ENCODE data around the gene HELLS.

Gene HELLS

DNA sequence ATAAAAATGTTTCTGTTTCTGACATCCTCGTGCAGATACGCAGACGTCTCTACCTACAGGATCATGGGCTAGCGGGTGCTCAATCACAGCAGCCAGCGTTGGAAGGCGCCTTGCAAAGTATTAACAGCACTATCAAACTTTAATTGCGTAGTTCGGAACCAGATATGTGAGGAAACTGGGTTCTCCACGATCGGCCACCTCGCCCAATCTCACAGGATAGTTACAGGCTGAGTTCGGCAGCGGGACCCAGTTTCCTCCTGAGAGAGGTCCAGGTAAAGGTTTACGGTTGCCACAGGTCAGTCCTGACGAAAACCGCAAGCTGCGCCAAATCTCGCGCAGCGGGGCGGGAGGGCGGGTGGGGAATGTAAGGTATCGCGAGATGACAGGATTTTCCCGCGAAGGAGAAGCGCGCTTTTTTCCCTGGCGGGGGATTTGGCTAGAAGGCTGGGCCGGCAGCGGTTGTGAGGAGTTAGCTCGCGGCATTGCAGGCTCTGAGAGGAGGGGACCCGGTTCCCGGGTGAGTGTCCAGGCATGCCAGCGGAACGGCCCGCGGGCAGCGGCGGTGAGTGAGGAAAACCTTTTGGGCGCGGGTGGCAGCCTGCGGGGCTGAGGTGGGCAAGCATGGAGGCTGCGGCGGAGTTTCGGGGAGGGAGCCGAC is at the start of gene HELLS:
Gene HELLS (plus strand): TSS at position 398 of the 658 bp plus-strand sequence. CDS start 134 bp downstream, at position 532.
- TF ChIP-seq CTCF (conservative IDR thresholded peaks at IDR 0.05; ENCODE audit: low read depth, low read length) = no peak
- H3K4me3 ChIP-seq (ENCODE audit: low read length) = peak within 1 kb of the TSS; percentile 79
- DNase-seq (ENCODE audit: low read depth) = peak; percentile 45

- TF ChIP-seq CTCF (conservative IDR thresholded peaks at IDR 0.05; ENCODE audit: low read depth, low read length) = no peak
- H3K4me3 ChIP-seq (ENCODE audit: low read length) = no peak overlapping the region
- DNase-seq (ENCODE audit: low read depth) = no peak
Measured at GRCh38 chr10:94496010-94496409, 49.6 kb upstream of the HELLS start.

DNA sequence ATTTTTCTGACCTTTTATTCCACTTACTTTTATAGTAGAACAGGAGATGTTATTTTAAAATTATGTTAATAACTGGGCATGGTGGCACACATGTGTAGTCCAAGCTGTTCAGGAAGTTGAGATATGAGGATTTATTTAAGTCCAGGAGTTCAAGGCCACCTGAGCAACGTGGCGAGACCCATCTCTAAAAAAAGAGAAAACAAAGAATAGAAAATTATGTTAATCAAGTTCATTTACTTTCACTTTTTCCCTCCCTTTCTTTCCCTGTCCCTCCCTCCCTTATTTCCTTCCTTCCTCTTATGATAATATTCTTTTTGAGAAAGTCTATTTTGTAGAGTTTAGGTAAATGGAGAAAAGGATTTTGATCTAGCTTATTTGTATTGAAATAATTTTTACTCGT is 48.9 kb upstream of the HELLS start:
- no peak for DNase-seq (ENCODE audit: low read depth)
- no peak overlapping the region for H3K4me3 ChIP-seq (ENCODE audit: low read length)
- TF ChIP-seq CTCF (conservative IDR thresholded peaks at IDR 0.05; ENCODE audit: low read depth, low read length) = no peak

DNA sequence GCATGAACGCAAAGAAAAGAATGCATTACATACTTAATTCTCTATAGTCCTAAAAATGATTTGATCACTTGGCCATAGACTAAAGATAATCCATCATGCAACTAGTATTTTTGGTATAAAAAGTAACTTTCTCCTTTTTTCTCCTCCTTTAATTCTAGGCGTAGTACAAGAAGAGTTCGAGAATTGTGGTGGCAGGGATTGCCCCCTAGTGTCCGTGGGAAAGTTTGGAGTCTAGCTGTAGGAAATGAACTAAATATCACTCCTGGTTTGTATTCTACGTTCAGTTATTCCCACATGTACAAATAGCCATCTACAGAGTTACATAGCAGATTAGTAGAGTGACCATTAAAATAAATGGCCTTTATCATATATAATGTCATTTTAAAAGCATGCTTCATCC is 45.5 kb upstream of the HELLS start:
- H3K4me3 ChIP-seq (ENCODE audit: low read length) = no peak overlapping the region
- TF ChIP-seq CTCF (conservative IDR thresholded peaks at IDR 0.05; ENCODE audit: low read depth, low read length) = peak; percentile 68
- DNase-seq (ENCODE audit: low read depth) = no peak

DNA sequence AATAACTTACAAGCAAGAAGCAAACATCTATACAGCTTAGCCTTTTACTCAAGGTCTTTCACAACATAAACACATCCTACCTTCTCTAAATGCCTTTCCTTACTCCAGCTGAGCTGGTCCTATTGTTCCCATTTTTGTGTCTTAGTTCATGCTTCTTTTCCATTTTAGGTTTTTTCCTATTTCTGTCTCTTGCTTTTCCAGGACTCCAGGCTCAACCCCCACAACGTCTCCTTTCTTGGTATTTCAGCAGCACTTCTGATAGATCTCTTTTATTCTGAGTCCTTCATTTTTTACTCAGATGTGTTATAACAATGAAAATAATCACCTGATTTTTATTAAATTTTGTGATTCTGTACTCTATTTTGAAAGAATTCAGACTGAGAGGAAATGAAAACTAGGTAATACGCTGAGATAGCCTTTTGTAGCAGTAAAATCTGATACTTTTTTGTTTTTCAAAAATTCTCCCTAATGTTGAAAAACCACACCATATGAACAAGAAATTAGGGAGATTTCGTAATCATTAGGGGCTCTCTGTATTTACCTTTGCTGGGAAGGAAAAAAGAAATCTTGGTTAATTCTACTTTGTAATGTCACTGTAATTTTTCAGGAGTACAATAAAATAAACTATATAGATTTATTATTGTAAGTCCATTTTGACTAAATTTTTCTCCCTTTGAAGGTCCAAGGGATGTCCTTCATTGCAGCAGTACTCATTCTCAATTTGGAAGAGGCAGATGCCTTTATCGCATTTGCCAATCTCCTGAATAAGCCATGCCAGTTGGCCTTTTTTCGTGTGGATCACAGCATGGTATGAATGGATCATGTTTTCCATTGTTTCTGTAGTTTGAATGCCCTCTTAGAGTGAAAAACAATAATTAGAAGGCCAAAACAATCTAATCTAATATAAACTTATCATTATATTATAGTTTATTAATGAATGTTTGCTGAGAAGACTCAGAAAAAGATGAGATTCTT is 24.0 kb upstream of the HELLS start:
- H3K4me3 ChIP-seq (ENCODE audit: low read length) = no peak overlapping the region
- no peak for DNase-seq (ENCODE audit: low read depth)
- TF ChIP-seq CTCF (conservative IDR thresholded peaks at IDR 0.05; ENCODE audit: low read depth, low read length) = no peak

DNA sequence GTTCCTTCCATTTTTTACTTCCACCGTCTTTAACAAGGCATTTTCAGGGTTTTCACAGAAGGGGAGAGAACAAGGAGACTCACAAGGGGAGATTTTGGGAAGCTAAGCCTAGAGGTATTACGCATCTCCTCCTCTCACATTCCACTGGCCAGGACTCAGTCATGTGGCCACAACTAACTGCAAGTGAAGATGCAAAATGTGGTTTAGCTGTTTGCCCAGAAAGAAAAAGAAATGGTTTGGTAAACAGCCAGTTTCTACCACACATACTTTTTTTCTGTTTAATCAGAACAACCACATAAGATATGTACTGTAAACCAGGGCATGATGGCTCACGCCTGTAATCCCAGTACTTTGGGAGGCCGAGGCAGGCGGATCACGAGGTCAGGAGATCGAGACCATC is 21.4 kb upstream of the HELLS start:
- DNase-seq (ENCODE audit: low read depth) = no peak
- no peak for TF ChIP-seq CTCF (conservative IDR thresholded peaks at IDR 0.05; ENCODE audit: low read depth, low read length)
- H3K4me3 ChIP-seq (ENCODE audit: low read length) = no peak overlapping the region
